HUES48 (cell line): Measurements from ENCODE around the gene STARD7.

ENCODE experiments used
- H3K27ac ChIP-seq: one replicate; pipeline ENCODE4 v1.7.0; 2013; ENCODE audit warnings: low read depth, low read length, inconsistent platforms
- H3K27me3 ChIP-seq: 2 replicates; pipeline ENCODE4 v1.6.1; 2013; ENCODE audit warnings: mild to moderate bottlenecking, low read length; ENCODE audit not compliant: control insufficient read depth, insufficient read depth
- H3K36me3 ChIP-seq: 2 replicates; pipeline ENCODE4 v1.6.1; 2013; ENCODE audit warnings: low read length; ENCODE audit not compliant: control insufficient read depth, insufficient read depth
- H3K4me1 ChIP-seq: 2 replicates; pipeline ENCODE4 v1.6.1; 2013; ENCODE audit warnings: mild to moderate bottlenecking, low read length; ENCODE audit not compliant: control insufficient read depth, insufficient read depth
- H3K4me3 ChIP-seq: 2 replicates; pipeline ENCODE4 v1.5.1; 2013; ENCODE audit warnings: mild to moderate bottlenecking, low read depth, low read length
- H3K9ac ChIP-seq: 2 replicates; pipeline ENCODE4 v1.6.1; 2013; ENCODE audit warnings: mild to moderate bottlenecking, low read depth, low read length, moderate library complexity
- H3K9me3 ChIP-seq: 2 replicates; pipeline ENCODE4 v1.6.1; 2013; ENCODE audit warnings: low read length; ENCODE audit not compliant: control insufficient read depth, insufficient read depth

Gene STARD7

DNA sequence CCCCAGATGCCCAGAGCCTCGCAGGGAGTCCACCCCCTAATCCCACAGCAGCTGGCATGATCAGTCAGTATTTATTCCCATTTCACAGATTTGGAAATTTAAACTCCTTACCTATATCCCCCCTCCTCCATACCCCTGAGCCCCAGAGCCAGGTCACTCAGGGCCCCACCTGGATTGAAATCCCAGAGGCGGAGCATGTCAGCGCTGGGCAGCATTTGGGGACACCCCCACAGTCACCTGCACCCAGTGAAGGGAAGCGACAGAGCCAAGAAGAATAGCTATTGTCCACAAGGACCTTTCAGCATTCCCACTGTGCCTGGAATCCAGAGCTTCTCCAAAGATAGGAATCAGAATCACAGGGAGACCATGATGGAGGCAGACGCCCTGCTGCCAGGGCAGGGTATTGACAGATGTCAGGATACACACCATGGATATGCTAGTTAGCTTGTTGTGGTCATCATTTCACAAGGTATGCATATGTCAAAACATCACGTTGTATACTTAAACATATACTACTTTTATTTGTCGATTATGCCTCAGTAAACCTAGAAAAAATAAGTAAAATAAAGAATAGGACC lies 69.4 kb downstream of the STARD7 start:
- no peak overlapping the region for H3K9ac ChIP-seq
- no peak overlapping the region for H3K4me3 ChIP-seq

DNA sequence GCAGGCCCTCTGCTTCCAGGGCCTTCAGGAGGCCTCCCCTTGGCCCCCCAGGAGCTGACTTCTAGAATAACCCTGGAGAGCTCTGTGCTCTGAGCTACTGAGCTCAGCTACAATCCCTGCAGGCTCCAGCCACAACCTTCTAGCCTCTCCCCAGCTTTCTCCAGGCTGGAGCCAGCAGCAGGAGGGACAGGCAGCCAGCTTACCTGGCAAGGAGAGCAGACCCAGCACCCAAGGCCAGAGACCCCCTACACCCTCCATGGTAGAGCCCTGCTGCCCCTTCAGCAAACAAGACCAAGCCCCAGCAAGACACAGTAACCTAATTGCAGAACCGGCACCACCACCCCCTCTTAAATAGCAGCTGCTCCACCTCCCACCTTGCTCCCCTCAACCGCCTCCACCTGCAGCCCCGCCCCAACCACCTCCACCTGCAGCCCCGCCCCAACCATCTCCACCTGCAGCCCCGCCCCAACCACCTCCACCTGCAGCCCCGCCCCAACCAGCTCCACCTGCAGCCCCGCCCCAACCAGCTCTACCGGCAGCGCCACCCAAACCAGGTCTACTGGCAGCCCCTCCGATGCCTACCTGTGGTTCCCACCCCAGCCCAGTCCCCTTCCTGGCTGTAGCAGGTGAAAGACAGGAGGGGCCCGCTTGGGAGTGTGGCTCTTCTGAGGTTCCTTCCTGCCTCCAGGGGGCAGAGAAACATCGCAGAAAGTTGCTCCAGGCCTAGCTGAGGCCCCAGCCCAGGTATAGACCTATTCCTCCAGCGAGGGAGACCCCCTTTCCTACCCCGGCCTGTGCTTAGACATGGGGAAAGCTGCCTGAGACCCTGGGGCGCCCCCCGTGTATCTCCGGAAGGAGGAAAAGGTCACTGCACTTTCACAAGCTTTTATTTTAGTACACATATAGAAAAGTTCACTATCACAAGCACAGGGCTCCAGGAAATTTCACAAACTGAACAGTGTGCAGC lies 70.2 kb downstream of the STARD7 start, which contains the start of gene ASTL:
TSS of gene ASTL (minus strand) at position 324 of the 967 bp plus-strand sequence. CDS start at position 258, 66 bp downstream.
- no peak within 1 kb of the TSS for H3K4me3 ChIP-seq
- 0 out of 2 replicates have a peak, but pooled peaks cover 3% of the 10 kb centered on the region for H3K36me3 ChIP-seq
- H3K27ac ChIP-seq = no peak within 1 kb of the TSS
- no peaks in the 10 kb centered on the region for H3K27me3 ChIP-seq
- peaks cover 10% of the 10 kb centered on the region for H3K4me1 ChIP-seq
- no peaks in the 10 kb centered on the region for H3K9me3 ChIP-seq
- no peak within 1 kb of the TSS for H3K9ac ChIP-seq

More for the DNA sequence above, 69.4 kb downstream of the STARD7 start:
- Histone ChIP-seq H3K9me3 (no peaks in the 10 kb centered on the region), H3K4me1 (peaks cover 14% of the 10 kb centered on the region), H3K27me3 (peaks cover 6% of the 10 kb centered on the region), H3K36me3 (0 out of 2 replicates have a peak, but pooled peaks cover 3% of the 10 kb centered on the region), H3K27ac (no peak overlapping the region)

DNA sequence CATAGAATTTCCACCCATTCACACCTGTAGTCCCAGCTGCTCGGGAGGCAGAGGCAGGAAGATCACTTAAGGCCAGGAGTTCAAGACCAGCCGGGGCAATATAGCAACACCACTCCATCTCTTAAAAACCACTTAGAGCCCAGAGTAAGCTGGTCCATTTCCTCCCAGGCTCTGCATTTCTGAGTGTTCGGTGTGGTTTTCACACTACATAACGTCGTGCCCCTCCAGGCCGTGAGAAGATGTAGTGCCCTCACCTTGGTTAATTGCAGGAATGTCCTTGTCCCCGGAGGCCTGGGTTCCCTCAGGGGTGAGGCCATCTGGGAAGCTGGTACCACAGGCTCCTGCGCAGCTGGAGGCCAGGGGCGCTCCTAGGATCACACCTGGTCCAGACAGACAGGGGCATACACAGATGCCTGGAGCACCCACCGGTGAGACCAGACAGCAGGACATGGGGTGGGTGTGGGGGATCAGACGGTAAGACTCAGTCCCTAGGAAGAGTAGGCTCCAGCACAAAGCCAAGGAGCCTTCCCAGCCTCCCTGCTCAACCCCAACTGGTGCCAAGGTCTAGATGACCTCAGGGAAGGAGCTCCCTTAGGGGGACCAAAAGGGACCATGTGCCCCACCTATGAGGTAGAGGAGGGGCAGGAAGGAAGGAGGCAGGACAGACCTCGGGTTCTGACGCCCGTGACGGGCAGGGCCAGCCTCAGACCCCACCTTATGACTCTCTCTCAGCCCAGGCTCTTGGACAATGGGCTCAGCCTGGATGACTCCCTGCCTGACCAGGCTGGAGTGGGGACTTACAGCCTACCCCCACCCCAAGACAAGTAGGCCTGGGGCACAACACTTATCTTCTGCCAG lies 71.1 kb downstream of the STARD7 start:
- Histone ChIP-seq H3K27me3 (no peaks in the 10 kb centered on the region), H3K9me3 (no peaks in the 10 kb centered on the region), H3K4me3 (no peak overlapping the region), H3K9ac (no peak overlapping the region), H3K4me1 (peaks cover 10% of the 10 kb centered on the region), H3K27ac (no peak overlapping the region), H3K36me3 (no peaks in the 10 kb centered on the region)

DNA sequence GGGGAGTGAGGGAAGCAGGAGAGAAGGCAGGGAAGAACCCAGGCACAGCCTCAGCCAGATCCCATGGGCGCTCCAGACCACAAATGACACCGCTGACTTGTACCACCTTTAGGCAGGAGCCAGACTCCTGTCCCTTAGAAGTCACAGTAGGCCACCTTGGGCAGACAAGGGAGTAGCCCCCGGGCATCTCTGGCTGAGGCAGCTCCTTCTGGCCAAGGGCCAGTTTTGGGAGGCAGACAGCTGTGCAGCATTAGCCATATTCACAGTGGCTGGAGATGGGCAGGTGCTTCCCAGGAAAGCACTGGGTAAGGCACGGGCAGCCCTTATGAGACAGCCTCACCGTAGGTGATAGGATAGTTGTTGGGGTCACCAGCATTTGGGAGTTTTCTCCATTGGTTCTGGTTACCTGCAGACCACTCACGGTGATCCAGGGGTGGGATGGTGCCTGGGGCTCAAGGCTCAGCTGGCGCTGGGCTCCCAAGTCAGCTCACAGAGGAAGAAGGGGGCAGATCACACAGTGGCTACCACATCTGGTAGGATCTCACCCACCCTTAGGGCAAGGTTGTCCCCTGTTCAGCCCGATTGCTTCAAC lies 72.4 kb downstream of the STARD7 start:
- H3K9ac ChIP-seq = no peak overlapping the region
- peaks cover 10% of the 10 kb centered on the region for H3K4me1 ChIP-seq
- H3K27me3 ChIP-seq = no peaks in the 10 kb centered on the region
- H3K27ac ChIP-seq = no peak overlapping the region
- H3K36me3 ChIP-seq = no peaks in the 10 kb centered on the region
- no peak overlapping the region for H3K4me3 ChIP-seq
- H3K9me3 ChIP-seq = no peaks in the 10 kb centered on the region

DNA sequence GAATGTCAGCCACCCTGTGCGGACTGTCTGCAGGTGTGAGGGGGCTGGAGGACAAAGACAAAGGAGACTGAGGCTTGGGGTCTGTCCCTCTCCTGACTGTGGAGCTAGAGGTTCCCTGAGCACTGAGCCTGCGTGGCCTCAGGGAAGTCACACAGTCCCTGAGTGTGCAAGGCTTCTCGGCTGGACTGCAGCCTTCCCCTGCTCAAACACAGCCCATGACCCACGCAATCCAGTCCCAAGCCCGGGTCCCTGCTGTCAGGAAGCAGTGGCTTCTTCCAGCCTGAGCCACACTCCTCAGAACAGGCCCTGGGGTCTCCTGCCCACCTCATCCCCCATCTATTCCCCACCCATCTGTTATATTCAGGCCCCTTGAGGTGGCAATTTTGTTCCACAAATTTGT lies 73.0 kb downstream of the STARD7 start:
- Histone ChIP-seq H3K9me3 (no peaks in the 10 kb centered on the region), H3K4me3 (no peak overlapping the region), H3K9ac (no peak overlapping the region), H3K27me3 (no peaks in the 10 kb centered on the region), H3K4me1 (peaks cover 10% of the 10 kb centered on the region), H3K36me3 (no peaks in the 10 kb centered on the region), H3K27ac (no peak overlapping the region)

DNA sequence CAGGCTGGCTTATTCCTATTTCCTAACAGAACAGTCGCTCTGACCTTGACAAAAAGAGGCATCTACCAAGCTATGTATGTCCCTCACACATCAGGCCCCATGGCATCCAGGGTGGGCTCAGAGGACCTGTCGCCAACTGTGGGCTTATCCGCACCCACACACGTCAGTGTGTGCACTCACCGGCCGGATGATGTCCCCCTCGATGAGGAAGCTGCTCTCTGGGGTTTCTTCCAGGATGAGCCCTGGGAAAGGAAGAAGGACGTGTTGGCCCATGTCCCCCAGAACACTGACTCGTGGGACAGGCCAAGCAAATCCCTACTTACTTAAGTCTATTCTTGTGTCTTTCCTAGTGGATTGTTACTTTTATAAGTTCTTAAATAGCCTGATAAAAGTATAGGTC lies 73.5 kb downstream of the STARD7 start:
- H3K27ac ChIP-seq = no peak overlapping the region
- H3K9me3 ChIP-seq = no peaks in the 10 kb centered on the region
- no peaks in the 10 kb centered on the region; the same call in 1 of the 2 replicates for H3K27me3 ChIP-seq
- H3K4me1 ChIP-seq = peaks cover 10% of the 10 kb centered on the region
- H3K9ac ChIP-seq = no peak overlapping the region
- H3K4me3 ChIP-seq = no peak overlapping the region
- no peaks in the 10 kb centered on the region for H3K36me3 ChIP-seq
